ENCODE measurements around the gene CYSLTR2. TPM values are rescaled to one million over a fixed set of nuclear protein-coding genes. Genes with fewer than 3 reads are reported as not detected.

CYSLTR2 gene
- total RNA-seq, 4 donors from 2014 or later = 0.19 to 2.4 (median 0.49) TPM

DNA sequence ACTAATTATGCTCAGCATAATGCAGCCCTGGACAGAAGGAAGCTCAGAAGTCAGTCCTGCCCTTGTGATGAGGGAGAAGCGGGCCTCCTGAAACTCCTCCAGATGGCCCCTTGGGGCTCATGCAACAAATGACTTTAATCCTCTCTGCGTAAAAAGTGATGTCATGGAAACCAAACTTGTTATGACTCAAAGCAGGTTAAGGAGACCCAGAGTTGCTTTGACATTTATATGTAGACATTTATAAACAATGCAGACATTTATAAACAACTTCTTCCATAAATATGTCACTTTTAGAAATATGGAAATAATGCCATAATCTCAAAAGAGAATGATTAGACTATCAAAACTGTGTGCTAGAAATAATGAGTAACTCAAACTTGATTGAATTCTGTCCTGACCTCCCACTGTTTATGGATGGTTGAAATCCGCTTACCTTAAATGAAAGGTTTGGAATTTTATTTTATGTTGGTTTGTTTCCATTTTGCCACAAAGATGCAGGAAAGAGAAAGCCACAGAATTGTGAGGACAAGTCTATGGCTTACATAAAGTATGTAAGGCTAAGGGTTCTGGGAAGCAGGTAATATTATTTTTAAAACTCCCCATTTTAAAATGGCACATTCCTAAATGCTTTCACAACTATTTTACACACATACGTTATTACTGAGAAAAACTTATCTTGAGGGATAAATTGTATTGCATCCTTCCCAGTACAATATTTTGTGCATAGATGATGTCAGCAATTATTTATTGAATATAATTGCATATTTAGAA lies 73.7 kb downstream of the CYSLTR2 start:
- TF ChIP-seq, protein P1, sequence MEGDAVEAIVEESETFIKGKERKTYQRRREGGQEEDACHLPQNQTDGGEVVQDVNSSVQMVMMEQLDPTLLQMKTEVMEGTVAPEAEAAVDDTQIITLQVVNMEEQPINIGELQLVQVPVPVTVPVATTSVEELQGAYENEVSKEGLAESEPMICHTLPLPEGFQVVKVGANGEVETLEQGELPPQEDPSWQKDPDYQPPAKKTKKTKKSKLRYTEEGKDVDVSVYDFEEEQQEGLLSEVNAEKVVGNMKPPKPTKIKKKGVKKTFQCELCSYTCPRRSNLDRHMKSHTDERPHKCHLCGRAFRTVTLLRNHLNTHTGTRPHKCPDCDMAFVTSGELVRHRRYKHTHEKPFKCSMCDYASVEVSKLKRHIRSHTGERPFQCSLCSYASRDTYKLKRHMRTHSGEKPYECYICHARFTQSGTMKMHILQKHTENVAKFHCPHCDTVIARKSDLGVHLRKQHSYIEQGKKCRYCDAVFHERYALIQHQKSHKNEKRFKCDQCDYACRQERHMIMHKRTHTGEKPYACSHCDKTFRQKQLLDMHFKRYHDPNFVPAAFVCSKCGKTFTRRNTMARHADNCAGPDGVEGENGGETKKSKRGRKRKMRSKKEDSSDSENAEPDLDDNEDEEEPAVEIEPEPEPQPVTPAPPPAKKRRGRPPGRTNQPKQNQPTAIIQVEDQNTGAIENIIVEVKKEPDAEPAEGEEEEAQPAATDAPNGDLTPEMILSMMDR (IDR thresholded peaks at IDR 0.05; ENCODE audit: low read depth) = no peak

DNA sequence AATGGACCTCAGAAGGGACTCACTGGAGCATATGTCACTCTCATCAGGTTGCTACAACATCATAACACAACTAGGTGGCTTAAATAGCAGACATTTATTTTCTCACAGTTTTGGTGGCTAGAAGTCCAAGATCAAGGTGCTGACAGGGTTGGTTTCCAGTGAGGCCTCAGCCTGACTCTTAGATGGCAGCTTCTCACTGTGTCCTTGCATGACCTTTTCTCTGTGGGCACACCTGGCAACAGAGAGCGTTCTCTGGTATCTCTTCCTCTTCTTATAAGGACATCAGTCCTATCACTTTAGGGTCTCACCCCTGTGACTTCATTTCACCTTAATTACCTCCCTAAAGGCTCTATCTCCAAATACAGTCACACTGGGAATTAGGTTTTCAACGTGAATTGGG lies 74.5 kb downstream of the CYSLTR2 start:
- TF ChIP-seq, protein P1 (IDR thresholded peaks at IDR 0.05; ENCODE audit: low read depth) = no peak

DNA sequence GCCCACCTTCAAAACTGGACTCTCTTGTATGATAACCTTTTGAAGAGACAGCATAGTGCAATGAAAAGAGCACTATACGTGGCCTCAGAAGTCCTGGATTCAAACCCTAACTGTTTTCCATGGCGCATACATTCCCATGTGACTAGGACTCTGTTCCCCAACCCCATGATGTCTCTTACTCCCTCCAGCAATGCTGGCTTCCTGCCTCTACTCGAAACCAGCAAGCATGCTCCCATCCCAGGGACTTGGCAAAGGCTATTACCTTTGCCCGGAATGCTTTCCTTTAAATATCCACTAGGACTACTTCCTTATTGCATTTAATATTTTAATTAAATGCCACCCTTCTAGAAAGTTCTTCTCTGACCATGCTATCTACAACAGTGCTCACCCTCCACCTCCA lies 75.1 kb downstream of the CYSLTR2 start:
- TF ChIP-seq, protein P1 (IDR thresholded peaks at IDR 0.05; ENCODE audit: low read depth) = no peak

DNA sequence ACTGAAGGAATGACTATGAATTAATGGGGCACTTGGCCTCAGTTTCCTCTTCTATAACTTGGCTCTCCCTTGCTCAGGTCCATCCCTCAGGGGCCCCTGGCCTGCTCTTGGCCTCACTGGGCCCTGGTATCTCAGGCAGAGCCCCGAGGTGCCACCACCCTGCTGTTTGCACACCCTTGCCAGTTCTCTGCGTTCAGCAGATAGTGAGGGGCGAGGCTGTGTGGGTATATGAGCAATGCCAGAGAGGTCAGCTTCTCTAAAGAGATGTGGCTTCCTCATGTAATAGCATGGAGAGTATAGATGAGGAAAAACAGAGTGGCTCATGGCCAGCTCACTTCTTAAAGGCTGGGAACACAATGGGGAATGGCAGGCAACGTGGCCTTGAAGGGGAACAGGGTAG lies 76.1 kb downstream of the CYSLTR2 start:
- TF ChIP-seq, protein P1 (IDR thresholded peaks at IDR 0.05; ENCODE audit: low read depth) = no peak

DNA sequence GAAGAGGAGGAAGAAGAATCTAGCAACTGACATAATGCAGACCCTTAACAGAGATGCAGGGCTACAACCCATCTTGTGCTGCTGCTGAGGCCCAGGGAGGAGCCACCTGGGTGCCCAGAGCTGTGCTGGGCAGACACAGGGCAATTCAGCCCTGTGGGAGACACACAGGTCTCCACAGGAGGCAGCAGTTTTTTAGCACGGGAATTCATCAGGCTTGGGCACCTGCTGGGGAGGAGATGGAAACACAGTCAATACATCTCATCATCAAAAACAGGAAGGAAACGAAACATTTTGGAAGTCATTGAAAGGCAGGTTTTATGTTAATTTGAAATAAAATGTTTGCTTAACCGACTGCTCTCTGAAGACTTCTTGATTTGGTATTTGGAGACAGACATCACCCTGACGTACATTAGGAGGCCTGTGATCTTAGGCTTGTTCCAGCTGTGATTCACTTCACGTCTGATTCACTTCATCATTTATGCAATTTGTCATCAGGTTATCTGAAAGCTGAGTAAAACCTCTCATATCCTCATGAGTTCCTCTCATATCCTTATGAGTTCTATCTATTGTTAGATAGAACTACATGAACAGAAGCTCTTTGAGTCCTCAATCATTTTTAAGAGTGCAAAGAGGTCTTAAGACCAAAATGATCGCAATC lies 77.4 kb downstream of the CYSLTR2 start:
- TF ChIP-seq, protein P1 (IDR thresholded peaks at IDR 0.05; ENCODE audit: low read depth) = no peak

DNA sequence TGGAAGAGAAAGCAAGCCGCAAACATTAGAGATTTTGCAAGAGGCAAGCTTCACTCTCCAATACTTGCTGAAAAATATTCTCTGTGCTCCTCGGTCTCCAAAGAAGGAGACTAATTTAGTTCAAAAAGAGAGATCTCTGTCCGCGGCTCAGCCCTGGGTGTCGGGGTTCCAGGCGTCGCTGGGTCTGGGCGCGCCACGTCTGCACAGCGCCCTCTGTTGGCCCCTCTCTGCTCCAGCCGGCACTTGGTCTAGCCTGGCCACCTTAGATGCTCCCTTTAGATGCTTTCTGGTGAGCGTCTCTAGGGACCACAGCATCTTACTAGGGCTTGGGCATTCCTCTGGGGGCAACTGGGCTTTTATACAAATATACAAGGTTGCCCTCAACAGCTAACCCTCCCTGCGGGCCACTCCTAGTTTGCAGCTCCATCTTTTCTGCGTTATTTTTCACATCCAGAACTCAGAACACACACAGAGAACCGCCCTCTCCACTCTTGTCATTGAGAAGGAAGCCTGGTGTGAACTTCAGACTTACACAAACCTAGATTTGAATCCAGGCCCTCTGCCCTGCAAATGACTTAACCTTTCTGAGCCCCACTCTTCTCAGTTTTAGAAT lies 78.3 kb downstream of the CYSLTR2 start:
- TF ChIP-seq, protein P1 (IDR thresholded peaks at IDR 0.05; ENCODE audit: low read depth) = no peak

DNA sequence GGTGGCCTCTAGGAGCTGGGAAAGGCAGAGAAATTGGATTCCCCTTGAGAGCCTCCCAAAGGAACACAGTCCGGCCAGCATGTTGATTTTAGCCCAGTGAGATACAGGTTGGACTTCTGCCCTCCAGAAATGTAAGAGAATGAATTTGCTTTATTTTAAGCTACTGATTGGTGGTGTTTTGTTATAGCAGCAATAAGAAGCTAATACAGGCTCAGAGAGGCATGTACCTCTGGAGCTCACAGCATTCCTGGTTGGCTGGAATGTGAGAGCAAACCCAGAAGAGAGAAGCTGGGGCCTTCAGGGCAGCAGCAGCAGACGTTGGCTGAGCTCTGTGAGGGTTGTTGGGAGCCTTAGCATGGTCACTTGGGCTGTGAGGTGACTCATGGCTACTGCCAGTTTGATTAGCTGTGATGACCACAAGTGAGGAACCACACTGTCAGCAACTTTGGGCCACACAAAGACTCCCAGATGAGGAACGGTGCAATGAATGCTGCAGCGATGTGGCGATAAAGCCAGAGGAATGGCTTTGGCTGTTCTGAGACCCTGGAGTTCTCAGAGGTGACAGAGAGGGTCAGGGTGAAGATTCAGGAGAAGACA lies 80.1 kb downstream of the CYSLTR2 start:
- TF ChIP-seq, protein P1 (IDR thresholded peaks at IDR 0.05; ENCODE audit: low read depth) = no peak
